GM10248 (cell line): ENCODE results near the gene IFNA2.
A peak's percentile ranks its signal among the peaks of the same experiment; 100 is the strongest.
"Not testable (repeated sequence)": the region's sequence is repeated elsewhere in the genome, so short reads cannot be mapped to it uniquely, and the experiment has no call there.

Experiments
- CTCF ChIA-PET: fragments of 300-600 bp; sonication (Branson Sonifier 250); formaldehyde crosslinking; extraction: SDS; loops from one replicate; lab custom pipeline; 2021; ENCODE audit warnings: antibody characterized with exemption; lab: Yijun Ruan, JAX
- POLR2A ChIA-PET: fragments of 350-650 bp; sonication (Branson Sonifier 250); formaldehyde crosslinking; extraction: SDS; loops from one replicate; lab custom pipeline; 2020; ENCODE audit warnings: antibody characterized with exemption; lab: Yijun Ruan, JAX
- DNase-seq: peaks from one replicate; pipeline ENCODE4 v3.0.0; 2012; ENCODE audit errors: extremely low spot score
- TF ChIP-seq, protein P1 (sequence below): IDR thresholded peaks from 2 replicates; pipeline ENCODE4 v1.5.1; 2012; ENCODE audit warnings: mild to moderate bottlenecking, low read depth; ENCODE audit errors: extremely low read depth, missing control alignments, control extremely low read depth

IFNA2 gene

GRCh38 chr9:21385131-21385670 lies at the start of gene IFNA2:
Gene IFNA2, minus strand, starts transcription at chr9:21385398. Its CDS starts 69 bp downstream, at chr9:21385329.
- ChIA-PET POLR2A (no interaction called here), CTCF (interaction anchor here (1.1 to 4.2 kb wide), 2 partner anchors 11 to 48 kb away, joined by 4 to 30 read pairs; no protein-coding TSS in a partner anchor)
- DNase-seq = no peak
- TF ChIP-seq, protein P1, sequence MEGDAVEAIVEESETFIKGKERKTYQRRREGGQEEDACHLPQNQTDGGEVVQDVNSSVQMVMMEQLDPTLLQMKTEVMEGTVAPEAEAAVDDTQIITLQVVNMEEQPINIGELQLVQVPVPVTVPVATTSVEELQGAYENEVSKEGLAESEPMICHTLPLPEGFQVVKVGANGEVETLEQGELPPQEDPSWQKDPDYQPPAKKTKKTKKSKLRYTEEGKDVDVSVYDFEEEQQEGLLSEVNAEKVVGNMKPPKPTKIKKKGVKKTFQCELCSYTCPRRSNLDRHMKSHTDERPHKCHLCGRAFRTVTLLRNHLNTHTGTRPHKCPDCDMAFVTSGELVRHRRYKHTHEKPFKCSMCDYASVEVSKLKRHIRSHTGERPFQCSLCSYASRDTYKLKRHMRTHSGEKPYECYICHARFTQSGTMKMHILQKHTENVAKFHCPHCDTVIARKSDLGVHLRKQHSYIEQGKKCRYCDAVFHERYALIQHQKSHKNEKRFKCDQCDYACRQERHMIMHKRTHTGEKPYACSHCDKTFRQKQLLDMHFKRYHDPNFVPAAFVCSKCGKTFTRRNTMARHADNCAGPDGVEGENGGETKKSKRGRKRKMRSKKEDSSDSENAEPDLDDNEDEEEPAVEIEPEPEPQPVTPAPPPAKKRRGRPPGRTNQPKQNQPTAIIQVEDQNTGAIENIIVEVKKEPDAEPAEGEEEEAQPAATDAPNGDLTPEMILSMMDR = no peak

GRCh38 chr9:21435015-21435383 lies 49.8 kb upstream of the IFNA2 start:
- CTCF ChIA-PET = interaction anchor here (0.7 to 3.5 kb wide), 33 partner anchors 8 to 356 kb away, joined by 3 to 24 read pairs (median 4); no protein-coding TSS in a partner anchor
- DNase-seq, POLR2A ChIA-PET: not testable (repeated sequence)

GRCh38 chr9:21434202-21435014 lies 49.2 kb upstream of the IFNA2 start:
- TF ChIP-seq, protein P1 = peak; percentile 56
- ChIA-PET CTCF (interaction anchor here (0.7 to 3.5 kb wide), 32 partner anchors 9 to 356 kb away, joined by 3 to 24 read pairs (median 4); no protein-coding TSS in a partner anchor), POLR2A (no interaction called here)
- DNase-seq = peak; percentile 25

- no peak for DNase-seq
- TF ChIP-seq, protein P1 = no peak
- ChIA-PET POLR2A (no interaction called here), CTCF (interaction anchor here (1.0 to 3.5 kb wide), 8 partner anchors 8 to 199 kb away, joined by 3 to 15 read pairs (median 4); no protein-coding TSS in a partner anchor)
Observed at GRCh38 chr9:21432672-21433425, 47.7 kb upstream of the IFNA2 start.

- no peak for DNase-seq
- CTCF ChIA-PET = no interaction called here
- TF ChIP-seq, protein P1 = no peak
- POLR2A ChIA-PET = no interaction called here
Observed at GRCh38 chr9:21429191-21429590, 44.0 kb upstream of the IFNA2 start.

- ChIA-PET CTCF (interaction anchor here (1.0 to 1.4 kb wide), 2 partner anchors 32 to 175 kb away, joined by 3 read pairs; no protein-coding TSS in a partner anchor), POLR2A (no interaction called here)
- DNase-seq = no peak
- TF ChIP-seq, protein P1 = no peak
Observed at GRCh38 chr9:21428235-21428634, 43.0 kb upstream of the IFNA2 start.
